ENCODE data around the gene BAIAP2L2. TPM values are rescaled to one million over a fixed set of nuclear protein-coding genes. Genes with fewer than 3 reads are reported as not detected.

Gene BAIAP2L2
- polyA plus RNA-seq, 1 donor from 2014 or later, result 2.3 TPM

- H3K79me2 ChIP-seq (replicated peaks; ENCODE audit: insufficient read depth, low read length), result no peaks in the 10 kb centered on the region
- H3K36me3 ChIP-seq (ENCODE audit: insufficient read depth, low read length), result no peaks in the 10 kb centered on the region
- H3K27me3 ChIP-seq (ENCODE audit: insufficient read depth, low read depth, low read length), result no peaks in the 10 kb centered on the region
- H4K20me1 ChIP-seq (ENCODE audit: insufficient read depth), result no peaks in the 10 kb centered on the region
- no peak overlapping the region for H3K4me2 ChIP-seq (ENCODE audit: low read length)
- H3K9me2 ChIP-seq (ENCODE audit: insufficient read depth, low read length), result no peaks in the 10 kb centered on the region
- no peaks in the 10 kb centered on the region for H3F3A ChIP-seq (ENCODE audit: insufficient read depth, low read length, poor library complexity, severe bottlenecking)
- H3K9me3 ChIP-seq (ENCODE audit: low read length), result no peaks in the 10 kb centered on the region
- TF ChIP-seq MXI1 (conservative IDR thresholded peaks at IDR 0.05; ENCODE audit: poor library complexity, severe bottlenecking), result no peak
- no peak for TF ChIP-seq EP300 (conservative IDR thresholded peaks at IDR 0.05; ENCODE audit: poor library complexity, severe bottlenecking)
- no peak for TF ChIP-seq RAD21 (conservative IDR thresholded peaks at IDR 0.05)
- no peak for TF ChIP-seq TAF1 (IDR thresholded peaks at IDR 0.05; ENCODE audit: low read depth)
- TF ChIP-seq CTCF (IDR thresholded peaks at IDR 0.05; ENCODE audit: poor library complexity, severe bottlenecking), result no peak
- no peak for TF ChIP-seq SMC3 (conservative IDR thresholded peaks at IDR 0.05; ENCODE audit: poor library complexity)
- TF ChIP-seq EZH2 (IDR thresholded peaks at IDR 0.05; ENCODE audit: borderline replicate concordance, insufficient read depth, low read length, poor library complexity, severe bottlenecking), result no peak
- TF ChIP-seq POLR2AphosphoS5 (IDR thresholded peaks at IDR 0.05), result no peak
- TF ChIP-seq REST (IDR thresholded peaks at IDR 0.05; ENCODE audit: borderline replicate concordance), result no peak
- no peak overlapping the region for H2AFZ ChIP-seq (ENCODE audit: low read depth, low read length)
- H3K9ac ChIP-seq (ENCODE audit: low read length), result no peak overlapping the region
- H3K4me3 ChIP-seq (ENCODE audit: low read length), result no peak overlapping the region
- no peak overlapping the region for H3K27ac ChIP-seq (ENCODE audit: low read length)
Observed at GRCh38 chr22:38041760-38042487, 68.6 kb downstream of the BAIAP2L2 start.

GRCh38 chr22:38040953-38041759, 69.3 kb downstream of the BAIAP2L2 start:
- H3K27ac ChIP-seq (ENCODE audit: low read length), result no peak overlapping the region
- no peak overlapping the region for H3K9ac ChIP-seq (ENCODE audit: low read length)

More at GRCh38 chr22:38040953-38041759, 69.3 kb downstream of the BAIAP2L2 start:
- H3F3A ChIP-seq (ENCODE audit: insufficient read depth, low read length, poor library complexity, severe bottlenecking), result no peaks in the 10 kb centered on the region
- TF ChIP-seq CTCF (IDR thresholded peaks at IDR 0.05; ENCODE audit: poor library complexity, severe bottlenecking), result no peak
- no peak for TF ChIP-seq POLR2AphosphoS5 (IDR thresholded peaks at IDR 0.05)
- TF ChIP-seq RAD21 (conservative IDR thresholded peaks at IDR 0.05), result no peak
- TF ChIP-seq SMC3 (conservative IDR thresholded peaks at IDR 0.05; ENCODE audit: poor library complexity), result no peak
- TF ChIP-seq REST (IDR thresholded peaks at IDR 0.05; ENCODE audit: borderline replicate concordance), result no peak
- TF ChIP-seq MXI1 (conservative IDR thresholded peaks at IDR 0.05; ENCODE audit: poor library complexity, severe bottlenecking), result no peak
- TF ChIP-seq EP300 (conservative IDR thresholded peaks at IDR 0.05; ENCODE audit: poor library complexity, severe bottlenecking), result no peak
- no peak for TF ChIP-seq TAF1 (IDR thresholded peaks at IDR 0.05; ENCODE audit: low read depth)
- no peak for TF ChIP-seq EZH2 (IDR thresholded peaks at IDR 0.05; ENCODE audit: borderline replicate concordance, insufficient read depth, low read length, poor library complexity, severe bottlenecking)
- H3K4me3 ChIP-seq (ENCODE audit: low read length), result no peak overlapping the region
- H3K9me3 ChIP-seq (ENCODE audit: low read length), result no peaks in the 10 kb centered on the region
- H3K4me2 ChIP-seq (ENCODE audit: low read length), result no peak overlapping the region
- no peaks in the 10 kb centered on the region for H4K20me1 ChIP-seq (ENCODE audit: insufficient read depth)
- no peak overlapping the region for H2AFZ ChIP-seq (ENCODE audit: low read depth, low read length)
- H3K36me3 ChIP-seq (ENCODE audit: insufficient read depth, low read length), result no peaks in the 10 kb centered on the region
- H3K79me2 ChIP-seq (replicated peaks; ENCODE audit: insufficient read depth, low read length), result no peaks in the 10 kb centered on the region
- no peaks in the 10 kb centered on the region for H3K27me3 ChIP-seq (ENCODE audit: insufficient read depth, low read depth, low read length)
- H3K9me2 ChIP-seq (ENCODE audit: insufficient read depth, low read length), result no peaks in the 10 kb centered on the region

All from neural cell (in vitro differentiated cells).